ENCODE measurements around the gene PDPR. TPM values are rescaled to one million over a fixed set of nuclear protein-coding genes. Genes with fewer than 3 reads are reported as not detected.
"Not testable (repeated sequence)": the region's sequence is repeated elsewhere in the genome, so short reads cannot be mapped to it uniquely, and the experiment has no call there.

The PDPR gene
- total and polyA plus RNA-seq, 2 donors (not counting 3 experiments of a cell fraction or from before 2014, with no cell fraction given), result 26.4 to 29.9 TPM

DNA sequence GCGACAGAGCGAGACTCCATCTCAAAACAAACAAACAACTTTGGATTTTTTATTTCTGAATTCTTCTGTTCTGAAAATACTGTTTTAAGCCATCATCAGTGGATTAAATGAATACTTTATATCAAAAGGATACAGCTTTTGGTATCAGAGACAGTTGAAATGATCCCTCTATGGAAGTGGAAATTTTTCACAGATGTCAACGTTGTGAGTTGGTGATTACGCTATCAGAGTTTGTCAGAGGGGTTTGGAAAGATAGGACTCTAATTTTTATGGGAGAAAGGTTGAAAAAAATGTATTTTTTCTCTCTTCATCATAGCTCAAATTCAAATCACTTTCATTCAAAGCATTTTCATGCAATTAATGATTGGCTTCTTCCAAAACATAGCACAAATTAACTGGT, 30.2 kb upstream of the PDPR start:
- H3K4me1 ChIP-seq (ENCODE audit: control insufficient read depth, extremely low read depth, insufficient read depth, low read length); H3K36me3 ChIP-seq (ENCODE audit: control insufficient read depth in 2 of 2, extremely low read depth in 1 of 2, insufficient read depth in 2 of 2, low read length in 2 of 2); dilution Hi-C loops (cut with MboI; ENCODE audit: extremely low pct_ligation_motif_present, low sequenced_read_pairs); CTCF ChIA-PET; H3K9ac ChIP-seq (replicated peaks; ENCODE audit: extremely low read depth, insufficient read depth, low read length); H3K27me3 ChIP-seq (ENCODE audit: control insufficient read depth in 2 of 2, insufficient read depth in 2 of 2, low read length in 2 of 2); FAIRE-seq; H3K27ac ChIP-seq (ENCODE audit: insufficient read depth, low read depth, low read length); H3K9me3 ChIP-seq (replicated peaks; ENCODE audit: control insufficient read depth, insufficient read depth, low read length); H3K79me2 ChIP-seq (ENCODE audit: control insufficient read depth, insufficient read depth, low read length); H3K9me1 ChIP-seq (replicated peaks; ENCODE audit: control insufficient read depth, extremely low read depth, insufficient read depth, low read length); H2AFZ ChIP-seq (ENCODE audit: low read depth, low read length); H3K4me2 ChIP-seq (ENCODE audit: insufficient read depth, low read length); POLR2A ChIA-PET; DNase-seq (ENCODE audit: low read depth, low spot score); H4K20me1 ChIP-seq (replicated peaks; ENCODE audit: control insufficient read depth, extremely low read depth, insufficient read depth, low read length); BruUV-seq (replicated peaks); H3K4me3 ChIP-seq (replicated peaks in 1 of 3; ENCODE audit: insufficient read depth in 1 of 3, low read depth in 1 of 3, low read length in 3 of 3); intact Hi-C loops (cut with micrococcal nuclease): not testable (repeated sequence)

DNA sequence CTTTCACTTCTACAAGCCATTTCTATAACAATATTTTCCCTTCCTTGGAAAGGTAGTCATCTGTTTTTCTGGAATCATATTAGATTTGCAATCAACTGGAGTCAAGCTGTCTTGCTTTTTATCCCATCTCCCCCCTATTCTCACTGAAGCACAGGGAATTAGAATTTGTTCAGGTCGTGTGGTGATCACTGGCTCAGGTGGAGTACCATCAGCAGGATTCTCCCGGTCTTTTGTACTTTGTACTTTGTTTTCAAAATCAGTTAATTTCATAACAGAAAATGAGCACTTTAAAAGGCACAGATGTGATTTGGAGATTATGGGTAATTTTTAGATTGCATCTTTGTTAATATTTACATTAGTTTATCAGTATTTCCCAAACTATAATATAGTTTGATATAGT, 26.0 kb upstream of the PDPR start:
- dilution Hi-C loops (cut with MboI; ENCODE audit: extremely low pct_ligation_motif_present, low sequenced_read_pairs); H3K27ac ChIP-seq (ENCODE audit: insufficient read depth, low read depth, low read length); POLR2A ChIA-PET; H3K9ac ChIP-seq (replicated peaks; ENCODE audit: extremely low read depth, insufficient read depth, low read length); intact Hi-C loops (cut with micrococcal nuclease); H4K20me1 ChIP-seq (replicated peaks; ENCODE audit: control insufficient read depth, extremely low read depth, insufficient read depth, low read length); CTCF ChIA-PET; H3K4me2 ChIP-seq (ENCODE audit: insufficient read depth, low read length); H3K4me1 ChIP-seq (ENCODE audit: control insufficient read depth, extremely low read depth, insufficient read depth, low read length); H3K36me3 ChIP-seq (ENCODE audit: control insufficient read depth in 2 of 2, extremely low read depth in 1 of 2, insufficient read depth in 2 of 2, low read length in 2 of 2); H3K9me1 ChIP-seq (replicated peaks; ENCODE audit: control insufficient read depth, extremely low read depth, insufficient read depth, low read length); H3K79me2 ChIP-seq (ENCODE audit: control insufficient read depth, insufficient read depth, low read length); H3K9me3 ChIP-seq (replicated peaks; ENCODE audit: control insufficient read depth, insufficient read depth, low read length); H3K27me3 ChIP-seq (ENCODE audit: control insufficient read depth in 2 of 2, insufficient read depth in 2 of 2, low read length in 2 of 2); DNase-seq (ENCODE audit: low read depth, low spot score); H2AFZ ChIP-seq (ENCODE audit: low read depth, low read length); BruUV-seq (replicated peaks); FAIRE-seq; H3K4me3 ChIP-seq (replicated peaks in 1 of 3; ENCODE audit: insufficient read depth in 1 of 3, low read depth in 1 of 3, low read length in 3 of 3): not testable (repeated sequence)

DNA sequence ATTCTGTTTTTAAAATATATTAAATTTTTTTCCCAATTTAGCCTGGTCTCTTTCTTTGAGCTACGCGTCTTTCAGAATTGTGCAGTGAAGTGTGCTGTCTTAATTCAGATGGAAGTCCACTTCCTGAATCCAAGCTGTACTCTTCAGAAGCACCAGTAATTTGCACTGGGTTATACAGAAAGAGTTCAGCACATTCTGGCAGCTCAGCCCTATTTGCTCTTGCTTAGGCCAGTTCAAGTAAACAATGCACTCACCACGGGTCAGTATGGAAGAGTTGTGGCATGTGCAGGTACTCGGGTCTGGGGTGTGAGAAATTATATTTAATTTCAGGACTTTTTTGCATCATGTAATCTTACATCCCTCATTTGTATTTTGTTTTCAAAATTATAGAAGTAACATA, 25.3 kb upstream of the PDPR start:
- H3K79me2 ChIP-seq (ENCODE audit: control insufficient read depth, insufficient read depth, low read length); intact Hi-C loops (cut with micrococcal nuclease); H4K20me1 ChIP-seq (replicated peaks; ENCODE audit: control insufficient read depth, extremely low read depth, insufficient read depth, low read length); H3K27ac ChIP-seq (ENCODE audit: insufficient read depth, low read depth, low read length); H3K9me3 ChIP-seq (replicated peaks; ENCODE audit: control insufficient read depth, insufficient read depth, low read length); CTCF ChIA-PET; H3K9ac ChIP-seq (replicated peaks; ENCODE audit: extremely low read depth, insufficient read depth, low read length); H3K4me2 ChIP-seq (ENCODE audit: insufficient read depth, low read length); dilution Hi-C loops (cut with MboI; ENCODE audit: extremely low pct_ligation_motif_present, low sequenced_read_pairs); H2AFZ ChIP-seq (ENCODE audit: low read depth, low read length); H3K36me3 ChIP-seq (ENCODE audit: control insufficient read depth in 2 of 2, extremely low read depth in 1 of 2, insufficient read depth in 2 of 2, low read length in 2 of 2); H3K27me3 ChIP-seq (ENCODE audit: control insufficient read depth in 2 of 2, insufficient read depth in 2 of 2, low read length in 2 of 2); H3K4me1 ChIP-seq (ENCODE audit: control insufficient read depth, extremely low read depth, insufficient read depth, low read length); BruUV-seq (replicated peaks); H3K4me3 ChIP-seq (replicated peaks in 1 of 3; ENCODE audit: insufficient read depth in 1 of 3, low read depth in 1 of 3, low read length in 3 of 3); POLR2A ChIA-PET; H3K9me1 ChIP-seq (replicated peaks; ENCODE audit: control insufficient read depth, extremely low read depth, insufficient read depth, low read length); DNase-seq (ENCODE audit: low read depth, low spot score): not testable (repeated sequence)
- FAIRE-seq, result peak; percentile 4

DNA sequence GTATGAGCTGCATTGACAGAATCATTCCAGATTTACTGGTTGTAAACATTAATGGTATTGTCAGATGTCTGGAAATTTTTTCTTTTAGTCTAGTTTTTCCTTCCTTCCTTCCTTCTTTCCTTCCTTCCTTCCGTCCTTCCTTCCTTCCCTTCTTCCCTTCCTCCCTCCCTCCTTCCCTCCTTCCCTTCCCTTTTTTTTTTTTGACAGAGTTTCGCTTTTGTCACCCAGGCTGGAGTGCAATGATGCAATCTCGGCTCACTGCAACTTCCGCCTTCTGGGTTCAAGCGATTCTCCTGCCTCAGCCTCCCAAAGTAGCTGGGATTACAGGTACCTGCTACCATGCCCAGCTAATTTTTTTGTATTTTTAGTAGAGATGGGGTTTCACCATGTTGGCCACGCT, 24.8 kb upstream of the PDPR start:
- H3K4me2 ChIP-seq (ENCODE audit: insufficient read depth, low read length); FAIRE-seq; H2AFZ ChIP-seq (ENCODE audit: low read depth, low read length); H3K9me3 ChIP-seq (replicated peaks; ENCODE audit: control insufficient read depth, insufficient read depth, low read length); POLR2A ChIA-PET; H3K4me3 ChIP-seq (replicated peaks in 1 of 3; ENCODE audit: insufficient read depth in 1 of 3, low read depth in 1 of 3, low read length in 3 of 3); CTCF ChIA-PET; dilution Hi-C loops (cut with MboI; ENCODE audit: extremely low pct_ligation_motif_present, low sequenced_read_pairs); H3K9me1 ChIP-seq (replicated peaks; ENCODE audit: control insufficient read depth, extremely low read depth, insufficient read depth, low read length); H3K36me3 ChIP-seq (ENCODE audit: control insufficient read depth in 2 of 2, extremely low read depth in 1 of 2, insufficient read depth in 2 of 2, low read length in 2 of 2); H3K9ac ChIP-seq (replicated peaks; ENCODE audit: extremely low read depth, insufficient read depth, low read length); DNase-seq (ENCODE audit: low read depth, low spot score); BruUV-seq (replicated peaks); H3K79me2 ChIP-seq (ENCODE audit: control insufficient read depth, insufficient read depth, low read length); H3K27me3 ChIP-seq (ENCODE audit: control insufficient read depth in 2 of 2, insufficient read depth in 2 of 2, low read length in 2 of 2); H3K4me1 ChIP-seq (ENCODE audit: control insufficient read depth, extremely low read depth, insufficient read depth, low read length); intact Hi-C loops (cut with micrococcal nuclease); H4K20me1 ChIP-seq (replicated peaks; ENCODE audit: control insufficient read depth, extremely low read depth, insufficient read depth, low read length); H3K27ac ChIP-seq (ENCODE audit: insufficient read depth, low read depth, low read length): not testable (repeated sequence)
